ENCODE measurements around the gene AP1M2.

Gene AP1M2

DNA sequence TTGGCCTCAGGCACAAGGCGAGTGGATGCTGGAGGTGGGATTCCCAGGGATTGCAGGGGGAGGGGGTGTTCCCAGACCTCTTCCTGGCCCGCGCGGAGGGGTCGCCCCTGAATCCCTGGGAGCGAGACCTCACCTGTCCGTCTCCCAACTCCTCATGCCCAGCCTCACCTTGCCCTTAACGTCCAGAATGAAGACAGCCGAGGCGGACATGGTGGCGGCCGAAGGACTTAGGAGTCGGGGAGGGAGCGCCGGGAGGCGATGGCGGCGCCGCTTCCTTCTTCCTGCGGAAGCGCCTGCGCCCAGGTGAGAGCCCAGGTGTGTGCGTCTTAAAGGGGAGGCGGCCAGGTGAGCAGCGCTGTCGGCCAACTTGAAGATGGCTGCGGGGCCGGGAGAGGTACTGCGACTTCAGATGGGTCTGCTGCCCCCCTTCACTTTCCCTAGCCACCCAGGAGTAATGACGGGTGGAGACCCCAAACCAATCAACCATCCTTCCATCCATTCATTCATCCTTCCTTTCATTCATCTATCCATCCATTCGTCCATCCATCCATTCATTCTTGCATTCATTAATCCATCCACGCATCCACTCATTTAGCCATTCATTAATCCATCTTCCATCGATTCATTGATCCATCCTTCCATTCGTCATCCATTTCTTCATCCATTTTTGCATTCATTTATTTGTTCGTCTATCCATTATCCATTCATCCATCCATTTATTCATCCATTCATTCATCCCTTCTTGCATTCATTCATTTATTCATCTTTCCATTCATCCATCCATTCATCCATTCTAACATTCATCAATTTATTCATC, at the start of gene AP1M2:
Gene AP1M2, minus strand, starts transcription at position 291 of the 817 bp plus-strand sequence. Its CDS starts 81 bp downstream, at position 210.
- DNase-seq (ENCODE audit: low read depth), result no peak
- no peak within 1 kb of the TSS for H3K4me3 ChIP-seq (replicated peaks; ENCODE audit: low read depth, low read length)
- TF ChIP-seq, protein P1, sequence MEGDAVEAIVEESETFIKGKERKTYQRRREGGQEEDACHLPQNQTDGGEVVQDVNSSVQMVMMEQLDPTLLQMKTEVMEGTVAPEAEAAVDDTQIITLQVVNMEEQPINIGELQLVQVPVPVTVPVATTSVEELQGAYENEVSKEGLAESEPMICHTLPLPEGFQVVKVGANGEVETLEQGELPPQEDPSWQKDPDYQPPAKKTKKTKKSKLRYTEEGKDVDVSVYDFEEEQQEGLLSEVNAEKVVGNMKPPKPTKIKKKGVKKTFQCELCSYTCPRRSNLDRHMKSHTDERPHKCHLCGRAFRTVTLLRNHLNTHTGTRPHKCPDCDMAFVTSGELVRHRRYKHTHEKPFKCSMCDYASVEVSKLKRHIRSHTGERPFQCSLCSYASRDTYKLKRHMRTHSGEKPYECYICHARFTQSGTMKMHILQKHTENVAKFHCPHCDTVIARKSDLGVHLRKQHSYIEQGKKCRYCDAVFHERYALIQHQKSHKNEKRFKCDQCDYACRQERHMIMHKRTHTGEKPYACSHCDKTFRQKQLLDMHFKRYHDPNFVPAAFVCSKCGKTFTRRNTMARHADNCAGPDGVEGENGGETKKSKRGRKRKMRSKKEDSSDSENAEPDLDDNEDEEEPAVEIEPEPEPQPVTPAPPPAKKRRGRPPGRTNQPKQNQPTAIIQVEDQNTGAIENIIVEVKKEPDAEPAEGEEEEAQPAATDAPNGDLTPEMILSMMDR (IDR thresholded peaks at IDR 0.05; ENCODE audit: low read length, missing control alignments), result no peak

DNA sequence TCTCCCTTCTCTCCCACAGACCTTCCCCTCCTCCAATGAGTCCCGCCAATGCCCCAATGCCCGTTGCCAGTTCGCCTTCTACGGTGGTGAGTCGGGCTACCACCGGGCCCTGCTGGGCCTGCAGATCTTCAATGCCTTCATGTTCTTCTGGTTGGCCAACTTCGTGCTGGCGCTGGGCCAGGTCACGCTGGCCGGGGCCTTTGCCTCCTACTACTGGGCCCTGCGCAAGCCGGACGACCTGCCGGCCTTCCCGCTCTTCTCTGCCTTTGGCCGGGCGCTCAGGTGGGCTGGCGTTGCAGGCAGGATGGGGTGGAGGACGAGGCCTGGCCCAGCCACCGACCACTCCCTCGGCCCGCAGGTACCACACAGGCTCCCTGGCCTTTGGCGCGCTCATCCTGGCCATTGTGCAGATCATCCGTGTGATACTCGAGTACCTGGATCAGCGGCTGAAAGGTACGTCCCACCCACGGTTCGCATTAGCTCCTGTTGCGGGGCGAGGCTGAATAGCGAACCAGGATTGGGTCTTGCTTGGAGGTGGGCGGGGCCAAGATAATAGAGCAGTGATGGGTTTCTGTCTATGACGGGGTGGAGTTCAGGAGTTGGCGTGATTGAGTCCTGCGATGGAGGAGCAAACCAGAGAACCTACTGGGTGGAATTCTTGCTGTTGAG, 49.3 kb upstream of the AP1M2 start:
- no peak overlapping the region for H3K4me3 ChIP-seq (replicated peaks; ENCODE audit: low read depth, low read length)
- TF ChIP-seq, protein P1 (IDR thresholded peaks at IDR 0.05; ENCODE audit: low read length, missing control alignments), result no peak

DNA sequence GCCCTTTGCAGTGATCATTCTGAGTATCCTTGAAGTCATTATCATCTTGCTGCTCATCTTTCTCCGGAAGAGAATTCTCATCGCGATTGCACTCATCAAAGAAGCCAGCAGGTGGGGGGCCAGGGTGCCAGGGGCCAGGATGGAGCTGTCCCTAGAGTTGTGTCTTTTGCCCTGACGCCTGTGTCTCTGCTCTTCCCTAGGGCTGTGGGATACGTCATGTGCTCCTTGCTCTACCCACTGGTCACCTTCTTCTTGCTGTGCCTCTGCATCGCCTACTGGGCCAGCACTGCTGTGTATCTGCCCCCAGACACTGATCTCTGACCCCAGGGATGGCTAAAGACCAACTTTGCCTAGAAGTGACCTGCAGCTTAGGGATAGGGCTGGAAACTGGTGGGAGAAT, 47.9 kb upstream of the AP1M2 start:
- TF ChIP-seq, protein P1 (IDR thresholded peaks at IDR 0.05; ENCODE audit: low read length, missing control alignments), result no peak
- no peak overlapping the region for H3K4me3 ChIP-seq (replicated peaks; ENCODE audit: low read depth, low read length)
- no peak for DNase-seq (ENCODE audit: low read depth)

More for the DNA sequence above, 49.3 kb upstream of the AP1M2 start:
- no peak for DNase-seq (ENCODE audit: low read depth)

DNA sequence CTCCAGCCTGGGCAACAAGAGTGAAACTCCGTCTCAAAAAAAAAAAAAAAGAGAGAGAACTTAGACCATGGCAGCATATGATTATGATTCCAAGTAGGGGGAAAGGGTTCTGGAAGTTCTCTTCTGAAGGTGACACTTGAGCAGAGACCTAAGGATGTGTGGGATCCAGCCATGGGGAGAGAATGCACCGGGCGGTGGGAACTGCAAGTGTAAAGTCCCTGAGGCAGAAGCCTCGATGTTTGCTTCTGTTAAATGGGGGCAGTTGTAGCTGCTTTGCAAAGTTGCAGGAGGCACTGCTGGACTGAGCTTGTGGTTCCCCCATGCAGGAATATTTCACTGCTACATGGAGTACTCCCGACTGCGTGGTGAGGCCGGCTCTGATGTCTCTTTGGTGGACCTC, 47.3 kb upstream of the AP1M2 start:
- no peak for DNase-seq (ENCODE audit: low read depth)
- no peak overlapping the region for H3K4me3 ChIP-seq (replicated peaks; ENCODE audit: low read depth, low read length)
- TF ChIP-seq, protein P1 (IDR thresholded peaks at IDR 0.05; ENCODE audit: low read length, missing control alignments), result no peak

DNA sequence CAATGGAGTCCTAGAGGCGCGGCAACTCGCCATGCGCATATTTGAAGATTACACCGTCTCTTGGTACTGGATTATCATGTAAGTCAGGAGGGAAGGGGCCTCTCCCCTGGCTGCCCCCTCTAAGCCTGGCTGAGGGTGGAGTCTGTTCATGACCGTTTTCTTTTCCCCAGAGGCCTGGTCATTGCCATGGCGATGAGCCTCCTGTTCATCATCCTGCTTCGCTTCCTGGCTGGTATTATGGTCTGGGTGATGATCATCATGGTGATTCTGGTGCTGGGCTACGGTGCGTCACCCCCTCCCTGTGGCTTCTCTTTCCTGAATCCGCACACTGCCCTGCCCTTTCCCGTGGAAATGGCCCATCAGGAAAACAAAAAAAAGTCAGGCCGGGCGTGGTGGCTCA, 44.8 kb upstream of the AP1M2 start:
- H3K4me3 ChIP-seq (replicated peaks; ENCODE audit: low read depth, low read length), result no peak overlapping the region
- DNase-seq (ENCODE audit: low read depth), result no peak
- TF ChIP-seq, protein P1 (IDR thresholded peaks at IDR 0.05; ENCODE audit: low read length, missing control alignments), result no peak

DNA sequence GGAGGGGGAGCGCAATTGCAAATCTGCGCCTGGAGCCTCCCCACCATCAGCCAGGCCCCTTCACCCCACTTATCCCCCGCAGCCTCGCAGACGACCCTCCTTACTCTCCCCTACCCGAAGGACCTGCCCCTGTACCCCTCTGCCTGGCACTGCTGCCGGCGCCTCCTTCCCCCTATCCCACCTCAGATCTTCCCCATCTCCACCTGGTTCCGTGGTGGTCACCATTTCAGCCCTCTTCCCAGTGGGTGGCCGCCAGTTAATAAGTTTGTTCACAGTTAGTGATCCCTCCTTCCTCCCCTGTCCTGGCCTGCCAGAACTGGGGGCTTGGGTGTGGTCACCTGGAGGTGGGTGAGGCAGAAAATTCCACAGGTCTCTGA, 38.6 kb upstream of the AP1M2 start:
- no peak for DNase-seq (ENCODE audit: low read depth)
- TF ChIP-seq, protein P1 (IDR thresholded peaks at IDR 0.05; ENCODE audit: low read length, missing control alignments), result no peak
- H3K4me3 ChIP-seq (replicated peaks; ENCODE audit: low read depth, low read length), result peak overlapping the region; percentile 55
